Omental fat pad (tissue), 4 donors: Measurements from ENCODE around the gene UBE2E2. TPM values are rescaled to one million over a fixed set of nuclear protein-coding genes. Genes with fewer than 3 reads are reported as not detected.

Experiments used
- ATAC-seq: fragments of 150-250 bp; one replicate; pipeline ENCODE4 v1.9.1; 2016; ENCODE audit warnings: mild to moderate bottlenecking, moderate library complexity; ENCODE audit not compliant: low FRiP score
- DNase-seq: peaks from one replicate; pipeline ENCODE4 v3.0.0-alpha.2; 2019; ENCODE audit warnings: low spot score
- total RNA-seq, 4 donors: library from RNA; depleted of rRNA; stranded (reverse); fragments of >200 nt; gene quantifications; one replicate each; pipeline ENCODE4 v1.1.0, GENCODE V29; 2016
- TF ChIP-seq, protein P1 (sequence below), 3 donors: fragments of 450-650 bp; IDR thresholded peaks; one replicate each; pipeline ENCODE4 v1.5.1; 2016 to 2017; ENCODE audit warnings: antibody characterized with exemption in 3 of 3, mild to moderate bottlenecking in 3 of 3, moderate library complexity in 2 of 3

Gene UBE2E2
- total RNA-seq, 4 donors from 2014 or later, result 25.9 to 93.4 (median 73.9) TPM

DNA sequence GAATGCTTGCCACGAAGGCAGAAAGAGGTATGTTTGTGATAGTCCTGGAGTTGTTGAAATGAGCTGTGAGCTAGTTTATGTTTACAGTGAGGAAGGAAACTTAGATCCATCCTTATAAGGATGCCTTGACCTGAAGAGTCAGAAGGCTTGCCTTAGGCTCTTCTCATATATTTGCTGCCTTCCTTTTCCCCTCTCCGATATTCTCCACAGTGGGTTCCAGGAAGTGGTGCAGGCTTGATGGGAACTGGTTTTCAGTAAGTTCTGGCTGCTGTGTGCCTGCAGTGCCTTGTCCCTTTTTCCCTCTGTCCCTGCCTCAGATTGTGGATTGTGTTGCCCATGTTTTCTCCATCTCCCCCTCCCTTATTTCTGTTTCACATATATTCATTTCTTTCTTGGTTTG lies 315.3 kb downstream of the UBE2E2 start:
- TF ChIP-seq, protein P1, sequence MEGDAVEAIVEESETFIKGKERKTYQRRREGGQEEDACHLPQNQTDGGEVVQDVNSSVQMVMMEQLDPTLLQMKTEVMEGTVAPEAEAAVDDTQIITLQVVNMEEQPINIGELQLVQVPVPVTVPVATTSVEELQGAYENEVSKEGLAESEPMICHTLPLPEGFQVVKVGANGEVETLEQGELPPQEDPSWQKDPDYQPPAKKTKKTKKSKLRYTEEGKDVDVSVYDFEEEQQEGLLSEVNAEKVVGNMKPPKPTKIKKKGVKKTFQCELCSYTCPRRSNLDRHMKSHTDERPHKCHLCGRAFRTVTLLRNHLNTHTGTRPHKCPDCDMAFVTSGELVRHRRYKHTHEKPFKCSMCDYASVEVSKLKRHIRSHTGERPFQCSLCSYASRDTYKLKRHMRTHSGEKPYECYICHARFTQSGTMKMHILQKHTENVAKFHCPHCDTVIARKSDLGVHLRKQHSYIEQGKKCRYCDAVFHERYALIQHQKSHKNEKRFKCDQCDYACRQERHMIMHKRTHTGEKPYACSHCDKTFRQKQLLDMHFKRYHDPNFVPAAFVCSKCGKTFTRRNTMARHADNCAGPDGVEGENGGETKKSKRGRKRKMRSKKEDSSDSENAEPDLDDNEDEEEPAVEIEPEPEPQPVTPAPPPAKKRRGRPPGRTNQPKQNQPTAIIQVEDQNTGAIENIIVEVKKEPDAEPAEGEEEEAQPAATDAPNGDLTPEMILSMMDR (IDR thresholded peaks at IDR 0.05), result no peak
- DNase-seq (no peak), ATAC-seq (no peak)

DNA sequence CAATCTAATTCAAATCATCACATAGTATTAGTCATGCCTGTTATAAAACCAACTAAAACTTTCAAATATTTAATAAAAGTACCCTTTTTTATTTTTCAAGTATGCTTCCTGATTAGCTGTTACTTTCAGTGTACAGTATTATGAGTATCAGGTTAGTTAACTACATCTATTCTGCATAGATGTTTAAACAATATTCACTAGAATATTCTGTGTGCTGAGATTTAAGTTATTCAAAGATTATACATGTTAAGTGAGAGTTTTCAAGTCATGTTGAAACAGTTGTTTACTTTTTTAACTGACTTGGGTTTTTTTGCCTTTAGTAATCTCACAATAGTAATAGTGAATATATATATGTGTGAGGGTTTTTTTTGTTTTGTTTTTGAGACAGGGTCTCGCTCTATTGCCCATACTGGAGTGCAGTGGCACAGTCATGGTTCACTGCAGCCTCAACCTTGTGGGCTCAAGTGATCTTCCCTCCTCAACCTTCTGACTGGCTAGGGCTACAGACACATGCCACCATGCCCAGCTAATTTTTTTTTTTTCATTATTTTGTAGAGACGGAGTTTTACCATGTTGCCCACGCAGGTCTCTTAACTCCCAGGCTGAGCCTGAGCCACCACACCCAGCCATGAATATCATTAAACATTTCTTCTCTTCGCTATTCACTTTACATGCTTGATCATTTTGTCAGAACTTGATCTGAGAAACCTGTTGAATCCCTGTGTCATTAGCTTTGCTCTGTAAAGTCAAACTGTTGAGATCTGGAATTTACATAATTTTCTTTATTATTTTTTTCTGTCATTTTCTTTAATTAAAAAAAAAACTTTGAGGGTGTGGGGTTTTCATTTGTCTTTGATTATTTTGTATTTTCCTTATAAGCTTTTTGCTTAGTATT lies 316.4 kb downstream of the UBE2E2 start:
- ATAC-seq, result no peak
- TF ChIP-seq, protein P1 (IDR thresholded peaks at IDR 0.05), result no peak

DNA sequence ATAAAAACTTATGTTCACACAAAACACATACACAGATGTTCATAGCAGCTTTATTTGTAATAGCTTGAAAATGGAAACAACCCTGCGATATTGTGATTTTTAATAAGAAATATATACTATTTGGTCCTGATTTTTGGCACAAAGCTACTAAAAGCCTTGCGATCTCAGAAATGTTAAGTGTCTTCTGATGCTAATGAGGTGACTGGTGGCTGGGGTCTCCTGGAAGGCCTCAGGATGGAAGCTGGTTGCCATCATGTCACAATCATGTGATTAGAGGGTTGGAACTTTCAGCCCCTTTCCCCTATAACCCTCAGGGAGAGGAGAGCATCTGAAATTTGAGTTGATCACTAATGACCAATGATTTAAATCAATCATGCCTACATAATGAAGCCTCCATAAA lies 324.2 kb downstream of the UBE2E2 start:
- TF ChIP-seq, protein P1 (IDR thresholded peaks at IDR 0.05), result no peak
- ATAC-seq, result no peak
- DNase-seq, result no peak

More for the DNA sequence above, 316.4 kb downstream of the UBE2E2 start:
- no peak for DNase-seq

DNA sequence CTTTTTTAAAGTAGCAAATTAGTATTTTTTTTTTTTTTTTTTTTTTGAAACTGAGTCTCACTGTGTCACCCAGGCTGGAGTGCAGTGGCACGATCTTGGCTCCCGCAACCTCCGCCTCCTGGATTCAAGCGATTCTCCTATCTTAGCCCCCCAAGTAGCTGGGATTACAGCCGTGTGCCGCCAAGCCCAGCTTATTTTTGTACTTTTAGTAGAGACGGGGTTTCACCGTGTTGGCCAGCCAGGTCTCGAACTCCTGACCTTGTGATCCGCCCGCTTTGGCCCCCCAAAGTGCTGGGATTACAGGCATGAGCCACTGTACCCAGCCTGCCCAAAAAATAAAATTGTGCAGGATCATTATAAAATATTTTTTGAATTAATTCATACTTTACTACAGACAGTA lies 330.5 kb downstream of the UBE2E2 start:
- no peak for DNase-seq
- TF ChIP-seq, protein P1 (IDR thresholded peaks at IDR 0.05), result no peak
- no peak for ATAC-seq

DNA sequence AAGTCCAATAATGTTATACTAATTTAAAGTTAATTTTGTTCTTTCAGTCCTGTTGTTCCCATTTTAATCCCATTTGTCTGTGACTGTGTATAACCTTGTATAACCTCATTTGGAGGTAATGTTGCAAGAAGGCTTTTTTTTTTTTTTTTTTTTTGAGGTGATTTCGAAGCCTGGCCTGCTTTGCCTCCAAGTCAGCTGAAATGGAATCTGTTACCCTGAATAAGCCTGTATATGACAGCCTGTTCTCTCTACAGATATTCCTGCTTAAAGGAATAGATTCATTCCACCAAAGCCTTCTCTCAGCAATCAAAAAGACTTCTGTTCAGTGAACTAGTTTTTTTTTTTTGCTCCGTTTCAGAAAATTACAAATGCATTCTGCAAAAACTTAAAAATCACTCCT lies 330.9 kb downstream of the UBE2E2 start:
- DNase-seq, result no peak
- ATAC-seq, result no peak
- TF ChIP-seq, protein P1 (IDR thresholded peaks at IDR 0.05), result no peak

DNA sequence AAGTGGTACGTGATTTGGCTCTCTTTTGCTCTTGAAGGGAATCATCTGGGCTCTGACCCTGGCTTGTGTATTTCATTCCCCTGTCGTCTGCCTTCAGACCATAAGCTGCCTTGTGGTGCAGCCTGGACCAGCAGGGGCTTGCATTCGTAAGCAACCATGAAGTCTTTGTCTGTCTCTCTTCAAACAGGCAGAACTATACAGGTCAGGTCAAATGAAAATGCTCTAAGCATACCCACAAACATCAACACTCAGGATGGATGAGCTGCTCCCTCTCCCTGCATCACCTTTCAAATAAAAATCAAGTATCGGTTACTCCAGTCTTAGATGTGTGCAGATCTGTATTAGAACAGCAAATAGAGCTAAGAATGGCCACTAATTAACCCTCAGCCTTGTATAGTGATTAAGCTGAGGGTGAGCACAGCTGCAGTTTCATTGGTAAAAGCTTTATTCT lies 334.0 kb downstream of the UBE2E2 start:
- TF ChIP-seq, protein P1 (IDR thresholded peaks at IDR 0.05), result no peak
- DNase-seq (no peak), ATAC-seq (no peak)

DNA sequence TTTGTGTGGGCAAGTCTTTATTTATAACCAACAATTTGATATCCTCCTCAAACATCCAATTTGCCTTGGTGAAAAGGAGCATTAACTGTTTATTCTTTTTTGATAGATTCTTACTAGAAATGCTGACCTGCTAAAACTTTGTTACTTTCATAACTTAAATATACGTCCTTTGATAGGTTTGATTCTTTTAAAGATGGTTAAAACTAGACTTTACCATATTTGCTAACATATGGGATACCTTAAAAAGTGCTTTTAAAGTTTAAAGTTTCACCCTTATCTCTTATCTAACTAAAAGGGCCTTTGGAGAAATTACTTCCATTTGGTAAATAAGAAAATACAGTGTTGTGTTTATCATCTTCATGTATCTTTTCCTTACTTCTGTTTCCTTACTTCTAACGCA lies 336.1 kb downstream of the UBE2E2 start:
- DNase-seq, result no peak
- TF ChIP-seq, protein P1 (IDR thresholded peaks at IDR 0.05), result no peak
- no peak for ATAC-seq
